Measurements from ENCODE around the gene STK16. TPM values are rescaled to one million over a fixed set of nuclear protein-coding genes. Genes with fewer than 3 reads are reported as not detected.

STK16 gene
- total and polyA plus RNA-seq, 2 of the 4 experiments (the other 2 are of a cell fraction) = 44.4 to 50.1 TPM

- 0 out of 2 replicates have a peak, but pooled peaks cover 8% of the 10 kb centered on the region for H4K20me1 ChIP-seq (ENCODE audit: insufficient read depth, low read length)
- BruUV-seq (replicated peaks) = no TSS peak
- H2BK5ac ChIP-seq (ENCODE audit: low read depth, low read length, poor library complexity, severe bottlenecking) = peak overlapping the region; percentile 90
- H3K23ac ChIP-seq (ENCODE audit: low read depth, low read length) = peak overlapping the region; percentile 79; the same call in 1 of the 2 replicates
- peak overlapping the region; percentile 76; the same call in 1 of the 2 replicates for H3K56ac ChIP-seq (ENCODE audit: extremely low read depth, insufficient read depth, low read length)
- intact Hi-C loops (cut with micrococcal nuclease) = no loop called here
- H3K79me1 ChIP-seq (ENCODE audit: low read depth in 1 of 2, low read length in 2 of 2) = peaks cover 23 to 38% of the 10 kb centered on the region in 2 experiments
- H2AFZ ChIP-seq (replicated peaks; ENCODE audit: low read length, poor library complexity) = peak overlapping the region; percentile 81
- dilution Hi-C loops (cut with HindIII; ENCODE audit: low sequenced_read_pairs, unreplicated experiment) = no loop called here
- CTCF ChIA-PET = interaction anchor here (1.6 to 2.3 kb wide), 2 partner anchors 27 to 45 kb away, joined by 6 to 10 read pairs; no protein-coding TSS in a partner anchor
- peak overlapping the region; percentile 20 for H3K9ac ChIP-seq (ENCODE audit: low read depth, low read length)
- H4K8ac ChIP-seq (ENCODE audit: low read depth in 2 of 2, low read length in 2 of 2) = peak overlapping the region; percentile 7 to 82
- peak overlapping the region; percentile 50; the same call in 2 of the 3 replicates for H2BK15ac ChIP-seq (ENCODE audit: low read depth, low read length)
- peaks cover 44% of the 10 kb centered on the region for H3K9me1 ChIP-seq (ENCODE audit: insufficient read depth, low read length)
- H3K18ac ChIP-seq (ENCODE audit: low read depth, low read length) = peak overlapping the region; percentile 76
- peak overlapping the region; percentile 87 for H3K4ac ChIP-seq (ENCODE audit: low read depth, low read length)
- H4K91ac ChIP-seq (ENCODE audit: insufficient read depth, low read depth, low read length) = peak overlapping the region; percentile 82
- in situ Hi-C loops (cut with MboI; ENCODE audit: low sequenced_read_pairs) = no loop called here
- peak overlapping the region; percentile 72 for H3K27ac ChIP-seq (ENCODE audit: insufficient read depth, low read length)
- 91% methylated on average over 9 of the region's 22 CpGs; no CpG with 5 or more reads in 1 of the 2 experiments for WGBS, 2 experiments (ENCODE audit: extremely low coverage in 2 of 2, insufficient read length in 1 of 2)
- H3K4me1 ChIP-seq (ENCODE audit: control insufficient read depth, insufficient read depth, low read length) = peaks cover 46% of the 10 kb centered on the region
- H3K9me3 ChIP-seq (ENCODE audit: control insufficient read depth, insufficient read depth, low read length) = no peaks in the 10 kb centered on the region
- ATAC-seq (ENCODE audit: low read depth) (no peak), DNase-seq (peak; percentile 23)
- H3K14ac ChIP-seq (replicated peaks; ENCODE audit: low read depth, low read length) = peak overlapping the region; percentile 90
- H3K4me2 ChIP-seq (ENCODE audit: low read depth, low read length) = peak overlapping the region; percentile 59
- H3K27me3 ChIP-seq (ENCODE audit: control insufficient read depth, insufficient read depth, low read length) = peaks cover 5% of the 10 kb centered on the region
- POLR2A ChIA-PET (ENCODE audit: unreplicated experiment) = no interaction called here
- peak overlapping the region; percentile 87 for H2AK5ac ChIP-seq (ENCODE audit: low read depth, low read length)
- peak overlapping the region; percentile 70 for H2BK120ac ChIP-seq (ENCODE audit: low read depth, low read length)
- H3K4me3 ChIP-seq (ENCODE audit: insufficient read depth, low read depth, low read length) = no peak overlapping the region
- H2BK20ac ChIP-seq (ENCODE audit: low read depth, low read length) = peak overlapping the region; percentile 54; the same call in 1 of the 2 replicates
- H4K5ac ChIP-seq (ENCODE audit: low read depth, low read length) = peak overlapping the region; percentile 82
- H3K36me3 ChIP-seq (ENCODE audit: control insufficient read depth, insufficient read depth, low read length) = peaks cover 21% of the 10 kb centered on the region; the same call in 1 of the 2 replicates
- H2AK9ac ChIP-seq (replicated peaks; ENCODE audit: low read depth, low read length, poor library complexity) = peak overlapping the region; percentile 99
- TF ChIP-seq RAD21 (IDR thresholded peaks at IDR 0.05; ENCODE audit: low read length) (no peak), CHD1 (IDR thresholded peaks at IDR 0.05; ENCODE audit: low read depth, low read length) (no peak), MXI1 (IDR thresholded peaks at IDR 0.05; ENCODE audit: borderline replicate concordance, low read depth, low read length) (no peak), SMC3 (IDR thresholded peaks at IDR 0.05; ENCODE audit: low read depth, low read length) (no peak), BHLHE40 (IDR thresholded peaks at IDR 0.05; ENCODE audit: low read depth, low read length) (no peak), POLR2A (IDR thresholded peaks at IDR 0.05; ENCODE audit: low read depth, low read length) (no peak), RCOR1 (IDR thresholded peaks at IDR 0.05; ENCODE audit: insufficient replicate concordance, low read length) (no peak), MAFK (IDR thresholded peaks at IDR 0.05; ENCODE audit: low read depth, low read length) (no peak), CEBPB (IDR thresholded peaks at IDR 0.05; ENCODE audit: low read depth, low read length) (no peak), FOS (IDR thresholded peaks at IDR 0.05; ENCODE audit: low read depth, low read length) (no peak), NFE2L2 (IDR thresholded peaks at IDR 0.05; ENCODE audit: low read depth, low read length) (no peak), RFX5 (IDR thresholded peaks at IDR 0.05; ENCODE audit: low read depth, low read length) (no peak), MAZ (IDR thresholded peaks at IDR 0.05; ENCODE audit: borderline replicate concordance, low read depth, low read length) (no peak)
- TF ChIP-seq, protein P1, sequence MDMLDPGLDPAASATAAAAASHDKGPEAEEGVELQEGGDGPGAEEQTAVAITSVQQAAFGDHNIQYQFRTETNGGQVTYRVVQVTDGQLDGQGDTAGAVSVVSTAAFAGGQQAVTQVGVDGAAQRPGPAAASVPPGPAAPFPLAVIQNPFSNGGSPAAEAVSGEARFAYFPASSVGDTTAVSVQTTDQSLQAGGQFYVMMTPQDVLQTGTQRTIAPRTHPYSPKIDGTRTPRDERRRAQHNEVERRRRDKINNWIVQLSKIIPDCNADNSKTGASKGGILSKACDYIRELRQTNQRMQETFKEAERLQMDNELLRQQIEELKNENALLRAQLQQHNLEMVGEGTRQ (IDR thresholded peaks at IDR 0.05; ENCODE audit: low read depth, low read length) = no peak
- TF ChIP-seq, protein P2, sequence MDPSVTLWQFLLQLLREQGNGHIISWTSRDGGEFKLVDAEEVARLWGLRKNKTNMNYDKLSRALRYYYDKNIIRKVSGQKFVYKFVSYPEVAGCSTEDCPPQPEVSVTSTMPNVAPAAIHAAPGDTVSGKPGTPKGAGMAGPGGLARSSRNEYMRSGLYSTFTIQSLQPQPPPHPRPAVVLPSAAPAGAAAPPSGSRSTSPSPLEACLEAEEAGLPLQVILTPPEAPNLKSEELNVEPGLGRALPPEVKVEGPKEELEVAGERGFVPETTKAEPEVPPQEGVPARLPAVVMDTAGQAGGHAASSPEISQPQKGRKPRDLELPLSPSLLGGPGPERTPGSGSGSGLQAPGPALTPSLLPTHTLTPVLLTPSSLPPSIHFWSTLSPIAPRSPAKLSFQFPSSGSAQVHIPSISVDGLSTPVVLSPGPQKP (IDR thresholded peaks at IDR 0.05; ENCODE audit: borderline replicate concordance, low read depth, low read length) = no peak
These were observed 4.9 kb downstream of the STK16 start for GRCh38 chr2:219250049-219250781.

All from IMR-90 (cell line).